ENCODE measurements around the gene JARID2.

GRCh38 chr6:15290962-15291704 is 45.3 kb downstream of the JARID2 start:
- no peak for TF ChIP-seq CTCF (IDR thresholded peaks at IDR 0.05)
- TF ChIP-seq POLR2A (IDR thresholded peaks at IDR 0.05), result no peak
